ENCODE results near the gene NCOA7.

The NCOA7 gene

DNA sequence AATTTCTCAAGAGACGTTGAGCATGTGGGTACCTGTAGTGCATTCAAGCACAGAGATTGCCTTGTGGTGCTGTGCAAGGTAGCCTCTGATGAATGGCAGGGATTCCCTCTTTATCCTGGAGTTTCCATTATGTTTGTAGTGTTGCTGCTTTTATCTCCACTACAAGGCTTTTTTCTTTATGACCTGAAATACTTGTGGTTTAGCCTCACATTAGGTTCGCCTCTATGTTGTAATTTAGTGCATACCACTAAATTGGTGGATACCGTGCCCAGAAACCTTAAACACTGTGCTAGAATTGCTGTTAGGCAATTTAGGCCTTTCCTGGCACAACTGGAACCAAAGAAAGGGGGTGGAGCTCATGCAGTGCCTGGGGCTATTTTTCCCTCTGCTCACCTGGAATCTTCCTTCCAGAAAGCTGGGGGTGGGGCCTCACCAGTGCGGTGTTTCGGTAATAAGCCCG is 76.8 kb downstream of the NCOA7 start:
- TF ChIP-seq, protein P1, sequence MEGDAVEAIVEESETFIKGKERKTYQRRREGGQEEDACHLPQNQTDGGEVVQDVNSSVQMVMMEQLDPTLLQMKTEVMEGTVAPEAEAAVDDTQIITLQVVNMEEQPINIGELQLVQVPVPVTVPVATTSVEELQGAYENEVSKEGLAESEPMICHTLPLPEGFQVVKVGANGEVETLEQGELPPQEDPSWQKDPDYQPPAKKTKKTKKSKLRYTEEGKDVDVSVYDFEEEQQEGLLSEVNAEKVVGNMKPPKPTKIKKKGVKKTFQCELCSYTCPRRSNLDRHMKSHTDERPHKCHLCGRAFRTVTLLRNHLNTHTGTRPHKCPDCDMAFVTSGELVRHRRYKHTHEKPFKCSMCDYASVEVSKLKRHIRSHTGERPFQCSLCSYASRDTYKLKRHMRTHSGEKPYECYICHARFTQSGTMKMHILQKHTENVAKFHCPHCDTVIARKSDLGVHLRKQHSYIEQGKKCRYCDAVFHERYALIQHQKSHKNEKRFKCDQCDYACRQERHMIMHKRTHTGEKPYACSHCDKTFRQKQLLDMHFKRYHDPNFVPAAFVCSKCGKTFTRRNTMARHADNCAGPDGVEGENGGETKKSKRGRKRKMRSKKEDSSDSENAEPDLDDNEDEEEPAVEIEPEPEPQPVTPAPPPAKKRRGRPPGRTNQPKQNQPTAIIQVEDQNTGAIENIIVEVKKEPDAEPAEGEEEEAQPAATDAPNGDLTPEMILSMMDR (IDR thresholded peaks at IDR 0.05; ENCODE audit: control insufficient read depth, extremely low read depth, insufficient read depth), result no peak
- H3K4me3 ChIP-seq (ENCODE audit: low read depth, low read length), result no peak overlapping the region
- DNase-seq (ENCODE audit: low read depth), result no peak

DNA sequence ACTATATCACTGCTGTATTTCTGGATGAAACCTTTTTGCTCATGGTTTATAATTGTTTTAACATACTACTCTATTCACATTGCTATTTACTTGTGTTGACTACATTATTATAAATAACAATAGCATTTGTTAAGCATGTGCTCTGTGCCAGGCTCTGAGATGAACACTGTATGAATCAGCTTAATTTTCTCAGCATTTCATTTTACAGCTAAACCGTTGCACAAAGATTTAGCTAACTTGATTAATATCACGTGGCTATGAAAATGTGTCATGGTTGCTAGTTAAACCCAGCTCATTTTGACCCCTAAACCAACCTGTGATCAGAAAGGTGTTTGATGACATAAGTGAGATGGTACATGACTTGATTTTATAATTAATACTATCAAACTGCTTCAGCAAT is 77.5 kb downstream of the NCOA7 start:
- TF ChIP-seq, protein P1 (IDR thresholded peaks at IDR 0.05; ENCODE audit: control insufficient read depth, extremely low read depth, insufficient read depth), result no peak

DNA sequence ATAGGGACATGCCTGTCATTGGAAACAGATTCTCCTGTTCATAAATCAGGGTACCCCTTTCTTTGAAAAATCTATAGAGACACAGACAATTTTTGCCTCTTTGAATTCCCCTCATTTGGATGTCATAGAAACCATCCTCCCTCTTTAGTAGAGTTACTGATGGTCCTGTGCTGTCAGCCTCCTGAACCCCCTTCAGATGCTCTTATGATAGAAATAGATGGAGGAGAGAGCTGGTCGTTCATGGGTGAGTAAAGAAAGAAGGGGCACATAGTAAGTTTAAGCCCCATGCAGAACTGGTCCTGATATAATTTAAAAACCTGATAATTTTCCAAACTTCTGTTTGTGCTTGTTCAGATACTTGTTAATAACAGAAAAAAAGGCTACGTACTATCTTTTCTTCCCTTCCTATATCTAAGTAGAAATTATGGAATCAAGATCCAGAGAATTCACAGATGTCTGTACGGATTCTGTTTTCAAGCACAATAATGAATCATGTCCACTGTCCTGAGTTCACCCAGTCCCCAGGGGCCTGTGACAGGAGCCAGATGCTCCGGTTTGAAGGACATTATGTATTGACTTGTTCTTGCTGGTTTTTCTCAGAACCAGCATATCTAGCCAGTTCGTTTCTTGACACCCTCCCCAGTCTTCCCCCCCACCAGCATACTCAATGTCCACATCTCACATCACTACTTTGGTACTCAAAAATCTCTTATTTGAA is 78.1 kb downstream of the NCOA7 start:
- no peak for DNase-seq (ENCODE audit: low read depth)
- TF ChIP-seq, protein P1 (IDR thresholded peaks at IDR 0.05; ENCODE audit: control insufficient read depth, extremely low read depth, insufficient read depth), result no peak
- H3K4me3 ChIP-seq (ENCODE audit: low read depth, low read length), result no peak overlapping the region

More for the DNA sequence above, 77.5 kb downstream of the NCOA7 start:
- H3K4me3 ChIP-seq (ENCODE audit: low read depth, low read length), result no peak overlapping the region
- DNase-seq (ENCODE audit: low read depth), result no peak

DNA sequence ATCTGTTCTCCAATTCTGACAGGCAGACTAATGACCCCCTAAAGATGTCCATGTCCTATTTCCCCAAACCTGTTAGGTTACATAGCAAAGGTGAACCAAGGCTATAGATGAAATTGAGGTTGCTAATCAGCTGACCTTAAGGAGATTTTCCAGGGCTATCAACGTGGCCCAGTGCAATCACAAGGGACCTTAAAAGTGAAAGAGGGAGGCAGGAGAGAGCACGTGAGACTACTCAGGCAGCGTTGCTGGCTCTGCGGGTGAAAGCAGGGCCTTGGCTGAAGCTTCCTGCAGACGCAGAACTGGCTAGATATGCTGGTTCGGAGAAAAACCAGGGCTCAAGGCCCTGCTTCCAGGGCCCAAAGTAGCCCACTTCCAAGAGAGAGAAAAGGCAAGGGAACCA is 78.7 kb downstream of the NCOA7 start:
- no peak overlapping the region for H3K4me3 ChIP-seq (ENCODE audit: low read depth, low read length)
- TF ChIP-seq, protein P1 (IDR thresholded peaks at IDR 0.05; ENCODE audit: control insufficient read depth, extremely low read depth, insufficient read depth), result no peak
- DNase-seq (ENCODE audit: low read depth), result no peak

DNA sequence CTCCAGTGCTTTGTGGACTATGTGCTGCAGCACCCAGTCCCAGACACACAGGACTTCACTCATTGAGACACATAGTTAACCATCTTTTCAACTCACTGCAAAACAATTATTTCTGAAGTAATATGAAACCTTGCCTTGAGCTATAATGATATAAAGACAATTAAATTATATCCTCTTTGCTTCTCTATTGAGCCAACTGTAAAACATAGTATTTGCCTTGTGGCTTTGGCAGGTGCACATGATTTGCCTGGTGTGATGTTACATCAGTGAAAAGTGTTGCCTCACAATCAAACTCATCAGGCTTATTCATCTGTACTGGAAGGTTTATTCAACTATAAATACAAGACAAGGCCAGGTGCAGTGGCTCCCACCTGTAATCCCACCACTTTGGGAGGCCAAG is 80.6 kb downstream of the NCOA7 start:
- DNase-seq (ENCODE audit: low read depth), result no peak
- H3K4me3 ChIP-seq (ENCODE audit: low read depth, low read length), result no peak overlapping the region
- TF ChIP-seq, protein P1 (IDR thresholded peaks at IDR 0.05; ENCODE audit: control insufficient read depth, extremely low read depth, insufficient read depth), result no peak

DNA sequence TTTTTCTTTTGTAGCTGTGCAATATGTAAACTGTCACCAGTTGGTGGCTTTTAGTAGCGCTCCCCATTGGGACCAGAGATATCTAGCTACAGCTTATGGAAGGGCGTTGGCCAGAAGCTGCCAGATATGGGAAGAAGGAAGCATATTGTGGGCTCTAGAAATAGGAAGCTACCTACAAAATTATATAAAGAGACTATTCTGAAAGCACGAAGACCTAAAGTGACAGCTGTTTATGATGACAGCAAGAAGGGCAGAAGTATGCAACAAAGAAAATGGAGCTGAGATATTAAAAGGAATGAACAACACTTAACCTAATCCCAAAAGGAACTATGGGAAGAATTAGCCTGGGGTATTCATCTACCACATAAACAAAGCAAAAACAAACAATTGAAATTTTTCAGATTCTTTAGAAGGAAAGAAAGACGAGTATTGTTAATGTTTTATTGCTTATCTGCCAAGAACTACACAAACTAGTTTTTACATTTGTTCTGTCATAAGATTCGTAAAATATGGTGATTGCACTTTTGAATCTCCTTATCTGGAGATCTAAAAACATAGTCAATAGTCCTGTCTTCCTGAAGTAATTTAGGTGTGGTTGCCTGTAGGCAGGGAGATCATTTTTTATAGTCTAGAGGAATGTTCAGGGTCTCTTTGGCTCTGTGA is 81.6 kb downstream of the NCOA7 start:
- TF ChIP-seq, protein P1 (IDR thresholded peaks at IDR 0.05; ENCODE audit: control insufficient read depth, extremely low read depth, insufficient read depth), result no peak
- no peak for DNase-seq (ENCODE audit: low read depth)
- H3K4me3 ChIP-seq (ENCODE audit: low read depth, low read length), result no peak overlapping the region
